Ovary (tissue), 9 donors: ENCODE results near the gene FNTB. TPM values are rescaled to one million over a fixed set of nuclear protein-coding genes. Genes with fewer than 3 reads are reported as not detected.

ENCODE experiments used
- DNase-seq, 5 donors: peaks; one replicate each; pipeline ENCODE4 v3.0.0-alpha.2; 2019 to 2020
- H3K27ac ChIP-seq, 2 donors: fragments of 200-600 bp; one replicate each; pipeline versions ENCODE4 v1.5.1 to v1.8.0; 2019 to 2022
- H3K27me3 ChIP-seq: fragments of 200-600 bp; one replicate; pipeline ENCODE4 v1.8.0; 2022
- H3K36me3 ChIP-seq: fragments of 200-600 bp; sonication (generic); one replicate; pipeline ENCODE4 v1.5.1; 2019
- H3K4me1 ChIP-seq: one replicate; pipeline ENCODE4 v1.8.1; 2013; ENCODE audit warnings: mild to moderate bottlenecking, moderate library complexity; ENCODE audit not compliant: insufficient read depth
- H3K4me3 ChIP-seq: fragments of 200-600 bp; sonication (generic); one replicate; pipeline ENCODE4 v1.5.1; 2017
- H3K9me3 ChIP-seq, 2 donors: fragments of 200-600 bp in 1 of 2; sonication (generic) in 1 of 2; one replicate each; pipeline versions ENCODE4 v1.5.1 to v1.8.1; 2013 to 2019; ENCODE audit warnings: mild to moderate bottlenecking in 1 of 2, moderate library complexity in 1 of 2
- EP300 ChIP-seq: sonication (generic); formaldehyde crosslinking; IDR thresholded peaks from one replicate; pipeline ENCODE4 v1.6.1; 2017; ENCODE audit warnings: antibody characterized with exemption
- POLR2A ChIP-seq: fragments of 450-650 bp; IDR thresholded peaks from one replicate; pipeline ENCODE4 v1.6.1; 2017; ENCODE audit warnings: antibody characterized with exemption, mild to moderate bottlenecking, moderate library complexity
- WGBS, 3 donors: extraction: QIAGEN DNeasy Blood & Tissue Kit in 1 of 3; methylation state at CpG; one replicate each; pipeline versions ENCODE4 v1.1.5 to v1.1.7; 2013 to 2017; 5-methylcytosine and 5-hydroxymethylcytosine counted together
- intact Hi-C, 4 donors: fragments of 100-400 bp; cut with DNase I; formaldehyde crosslinking; loops; one replicate each; pipeline versions ENCODE4 v1.11.0 to v1.15.1; 2022 to 2023
- microRNA-seq, 3 donors: library from miRNA; unstranded; fragments of <30 nt; microRNA quantifications; one replicate each; pipeline versions ENCODE4 to v1.2.0, GENCODE V29; 2019 to 2020
- polyA plus RNA-seq, 2 donors: library from polyadenylated mRNA; stranded (reverse); fragments of 200-250 nt in 1 of 2; fragments of 350-450 nt in 1 of 2; fragmentation: Illumina TruSeq in 1 of 2; extraction: RNeasy Lipid Tissue Mini Kit (QIAGEN cat#74804) in 1 of 2; gene quantifications; one replicate each; pipeline ENCODE4 v1.2.3, GENCODE V29; 2013 to 2014
- small RNA-seq: library from RNA; depleted of rRNA; stranded (forward); fragments of <200 nt; gene quantifications from one replicate; pipeline ENCODE3, GENCODE V24; 2016
- total RNA-seq, 7 donors: library from RNA; depleted of rRNA in 2 of 7; stranded (reverse); fragments of >200 nt in 2 of 7; fragmentation: NEBNext Ultra II Directional in 3 of 7; extraction: Animal tissue kit (Norgen Biotek cat#: 25700) in 3 of 7; gene quantifications; one replicate each; pipeline versions ENCODE4 v1.1.0 to v1.2.4, GENCODE V29; 2016 to 2023
- TF ChIP-seq, protein P1 (sequence below), 3 donors: fragments of 450-650 bp in 2 of 3; fragments of 200-600 bp in 1 of 3; IDR thresholded peaks; one replicate each; pipeline versions ENCODE4 v1.5.1 to v1.8.0; 2016 to 2022; ENCODE audit warnings: antibody characterized with exemption in 3 of 3, mild to moderate bottlenecking in 1 of 3
- donor health status: DM: no; HTN: no; CAD: no; lungs with moderate emphysema.
- donor health status: DM: no; HTN: no; CAD: no.
- donor health status: Bipolar disorder and iron deficiency.
- donor health status: DM: yes; HTN: yes; CAD: no.
- donor health status: DM: no; HTN: no; CAD: no.
- donor health status: DM: yes; HTN: yes; CAD: no.

FNTB gene
- total and polyA plus RNA-seq, 9 donors: 8.0 to 19.0 (median 14.1) TPM

GRCh38 chr14:65110525-65110924, 123.8 kb downstream of the FNTB start:
- no peaks in the 10 kb centered on the region for H3K9me3 ChIP-seq
- no peak for TF ChIP-seq POLR2A
- no peak for TF ChIP-seq EP300
- TF ChIP-seq, protein P1, sequence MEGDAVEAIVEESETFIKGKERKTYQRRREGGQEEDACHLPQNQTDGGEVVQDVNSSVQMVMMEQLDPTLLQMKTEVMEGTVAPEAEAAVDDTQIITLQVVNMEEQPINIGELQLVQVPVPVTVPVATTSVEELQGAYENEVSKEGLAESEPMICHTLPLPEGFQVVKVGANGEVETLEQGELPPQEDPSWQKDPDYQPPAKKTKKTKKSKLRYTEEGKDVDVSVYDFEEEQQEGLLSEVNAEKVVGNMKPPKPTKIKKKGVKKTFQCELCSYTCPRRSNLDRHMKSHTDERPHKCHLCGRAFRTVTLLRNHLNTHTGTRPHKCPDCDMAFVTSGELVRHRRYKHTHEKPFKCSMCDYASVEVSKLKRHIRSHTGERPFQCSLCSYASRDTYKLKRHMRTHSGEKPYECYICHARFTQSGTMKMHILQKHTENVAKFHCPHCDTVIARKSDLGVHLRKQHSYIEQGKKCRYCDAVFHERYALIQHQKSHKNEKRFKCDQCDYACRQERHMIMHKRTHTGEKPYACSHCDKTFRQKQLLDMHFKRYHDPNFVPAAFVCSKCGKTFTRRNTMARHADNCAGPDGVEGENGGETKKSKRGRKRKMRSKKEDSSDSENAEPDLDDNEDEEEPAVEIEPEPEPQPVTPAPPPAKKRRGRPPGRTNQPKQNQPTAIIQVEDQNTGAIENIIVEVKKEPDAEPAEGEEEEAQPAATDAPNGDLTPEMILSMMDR (IDR thresholded peaks at IDR 0.05): no peak
- WGBS, 3 donors: 58 to 64% (median 61%) methylated on average over 5 of the region's 5 CpGs
- H3K27me3 ChIP-seq: no peaks in the 10 kb centered on the region
- intact Hi-C loops: no loop called here
- DNase-seq: no peak
- H3K4me1 ChIP-seq: no peaks in the 10 kb centered on the region
- no peak overlapping the region for H3K4me3 ChIP-seq
- H3K27ac ChIP-seq: no peak overlapping the region
- no peaks in the 10 kb centered on the region for H3K36me3 ChIP-seq

Small RNA genes within 50 kb of the gene (microRNA-seq; reads per million reads assigned to microRNA genes)
- gene MIR4706: 0 to 0.16 (median 0) reads per million in 3 donors

Small RNA genes within 50 kb of the gene (small RNA-seq; reads per million reads assigned to genes)
- gene MIR4706: not detected

Other genes starting within 250 kb of the FNTB start
- 1 to 10 TPM in 3 of 7 donors, under 1 TPM in 4; 0.28 to 1.4 (median 0.68) TPM for gene SPTB, start 107.0 kb upstream of the FNTB start, total RNA-seq
- under 1 TPM; 0.63 to 0.84 TPM for gene SPTB, start 107.0 kb upstream of the FNTB start, polyA plus RNA-seq
- 100 to 1,000 TPM in 2 of 7 donors, 10 to 100 TPM in 5; 57.8 to 126 (median 70.5) TPM for gene CHURC1, start 72.4 kb upstream of the FNTB start, total RNA-seq
- 10 to 100 TPM; 50.1 to 64.6 TPM for gene CHURC1, start 72.4 kb upstream of the FNTB start, polyA plus RNA-seq
- 1 to 10 TPM in 1 of 7 donors, under 1 TPM in 1, not detected in 5; 1.00 to 4.8 TPM for gene GPX2, start 44.1 kb upstream of the FNTB start, total RNA-seq
- not detected for gene GPX2, start 44.1 kb upstream of the FNTB start, polyA plus RNA-seq
- 1 to 10 TPM in 5 of 7 donors, under 1 TPM in 2; 0.83 to 2.9 (median 2.5) TPM for gene RAB15, start 14.6 kb upstream of the FNTB start, total RNA-seq
- gene RAB15, start 14.6 kb upstream of the FNTB start, polyA plus RNA-seq: 1 to 10 TPM; 3.8 to 5.7 TPM
- gene MAX, start 115.6 kb downstream of the FNTB start, total RNA-seq: 100 to 1,000 TPM in 5 of 7 donors, 10 to 100 TPM in 2; 48.4 to 168 (median 109) TPM
- gene MAX, start 115.6 kb downstream of the FNTB start, polyA plus RNA-seq: 100 to 1,000 TPM in 1 of 2 donors, 10 to 100 TPM in 1; 64.1 to 111 TPM